ENCODE measurements around the gene INSL4.
A peak's percentile ranks its signal among the peaks of the same experiment; 100 is the strongest.

The INSL4 gene

DNA sequence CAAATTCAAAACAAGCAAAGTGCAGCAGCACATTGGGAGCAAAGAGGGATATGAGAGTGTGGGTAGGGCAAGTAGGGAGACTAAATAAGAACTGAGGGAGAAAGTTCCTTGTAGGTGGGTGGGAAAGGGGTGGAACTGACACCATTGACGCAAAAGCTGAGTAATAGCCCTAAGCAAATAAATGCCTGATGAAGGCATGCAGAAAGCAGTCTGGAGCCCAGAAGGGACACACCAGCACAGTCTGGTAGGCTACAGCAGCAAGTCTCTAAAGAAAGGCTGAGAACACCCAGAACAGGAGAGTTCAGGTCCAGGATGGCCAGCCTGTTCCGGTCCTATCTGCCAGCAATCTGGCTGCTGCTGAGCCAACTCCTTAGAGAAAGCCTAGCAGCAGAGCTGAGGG is at the start of gene INSL4:
TSS of gene INSL4 (plus strand) at position 208 of the 400 bp plus-strand sequence. CDS start at position 313, 105 bp downstream.
- no peak for DNase-seq (ENCODE audit: low read depth)

DNA sequence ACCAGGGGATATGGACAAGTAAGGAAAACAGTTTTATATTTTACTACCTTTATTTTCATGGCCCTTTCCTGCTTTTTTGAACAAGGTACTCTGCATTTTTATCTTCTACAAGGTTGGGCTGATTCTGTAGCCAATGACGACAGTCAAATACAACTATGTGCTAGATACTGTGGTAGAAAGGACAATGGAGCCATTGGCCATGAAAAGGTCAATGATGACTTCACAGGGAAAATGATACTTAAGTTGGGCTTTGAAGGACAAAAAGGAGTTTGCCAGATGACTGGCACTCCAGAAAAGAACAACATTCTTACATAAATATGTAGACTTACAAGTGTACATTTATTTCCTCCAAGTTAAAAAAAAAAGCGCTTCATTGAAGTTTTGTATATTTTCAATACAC is 46.4 kb upstream of the INSL4 start:
- no peak for DNase-seq (ENCODE audit: low read depth)

DNA sequence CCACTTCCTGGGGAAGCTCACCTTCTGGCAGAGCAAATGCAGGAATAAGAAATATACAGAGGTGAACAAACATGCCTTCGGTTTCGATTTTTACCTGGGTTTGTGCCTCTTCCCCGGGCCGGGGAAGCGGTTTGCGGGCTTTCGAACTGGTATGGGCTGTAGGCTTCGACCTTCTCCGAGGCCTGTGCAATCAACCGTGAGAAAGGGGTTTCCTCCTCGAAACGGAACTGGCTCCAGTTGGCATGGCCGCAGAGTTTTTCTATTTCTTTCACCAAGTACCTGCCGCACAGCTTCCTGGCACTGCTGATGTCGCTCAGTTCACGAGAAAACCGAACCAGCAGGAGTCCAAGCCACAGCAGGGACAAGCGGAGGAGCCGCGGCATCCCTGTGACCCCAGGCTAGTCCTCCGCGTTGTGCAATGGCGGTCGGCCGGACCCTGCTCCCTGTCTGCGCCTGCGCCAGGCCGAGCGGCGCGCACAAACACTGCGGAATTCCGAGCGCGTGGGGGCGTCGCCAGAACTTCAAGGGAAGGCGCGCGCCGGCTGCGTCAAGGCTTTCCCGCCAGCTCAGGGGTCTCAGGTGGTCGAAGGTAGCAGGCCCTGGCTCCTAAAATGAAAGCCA is 45.9 kb upstream of the INSL4 start, which contains the start of gene INSL6:
TSS of gene INSL6 (minus strand) at position 420 of the 621 bp plus-strand sequence. CDS start at position 383, 37 bp downstream.
- DNase-seq (ENCODE audit: low read depth) = no peak

DNA sequence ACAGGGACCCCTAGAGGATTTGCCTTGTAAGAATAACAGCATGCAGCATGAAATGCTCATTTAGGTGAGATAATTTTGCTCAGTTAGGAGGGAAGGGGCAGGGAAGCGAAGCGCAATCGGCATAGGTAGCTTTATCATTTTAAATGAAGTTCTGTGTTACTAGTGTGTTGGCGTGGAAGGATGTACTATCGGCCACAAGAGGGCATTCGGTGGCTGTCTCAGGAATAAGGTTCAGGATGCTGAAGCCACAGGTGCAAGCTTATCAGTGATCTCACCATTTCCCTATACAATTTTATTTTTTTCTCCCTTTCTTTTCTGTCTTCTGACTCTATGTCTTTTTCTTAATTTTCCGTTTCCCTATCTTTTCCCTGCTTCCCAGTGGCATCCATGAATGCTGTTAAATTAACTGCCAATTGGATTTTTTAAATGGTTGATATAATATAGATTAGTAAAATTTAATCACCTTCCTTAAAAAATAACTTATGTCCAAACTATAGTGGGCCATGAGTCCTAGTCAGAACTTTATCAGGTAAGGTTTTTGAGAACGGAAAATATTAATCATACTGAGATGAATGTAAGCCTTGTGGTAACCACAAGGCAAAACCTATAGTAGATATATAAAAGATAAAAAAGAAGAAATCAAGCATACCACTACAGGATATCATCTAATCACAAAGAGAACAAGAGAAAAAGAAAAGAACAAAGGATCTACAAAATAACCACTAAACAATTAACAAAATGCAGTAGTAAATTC is 44.6 kb upstream of the INSL4 start:
- DNase-seq (ENCODE audit: low read depth) = peak; percentile 31

DNA sequence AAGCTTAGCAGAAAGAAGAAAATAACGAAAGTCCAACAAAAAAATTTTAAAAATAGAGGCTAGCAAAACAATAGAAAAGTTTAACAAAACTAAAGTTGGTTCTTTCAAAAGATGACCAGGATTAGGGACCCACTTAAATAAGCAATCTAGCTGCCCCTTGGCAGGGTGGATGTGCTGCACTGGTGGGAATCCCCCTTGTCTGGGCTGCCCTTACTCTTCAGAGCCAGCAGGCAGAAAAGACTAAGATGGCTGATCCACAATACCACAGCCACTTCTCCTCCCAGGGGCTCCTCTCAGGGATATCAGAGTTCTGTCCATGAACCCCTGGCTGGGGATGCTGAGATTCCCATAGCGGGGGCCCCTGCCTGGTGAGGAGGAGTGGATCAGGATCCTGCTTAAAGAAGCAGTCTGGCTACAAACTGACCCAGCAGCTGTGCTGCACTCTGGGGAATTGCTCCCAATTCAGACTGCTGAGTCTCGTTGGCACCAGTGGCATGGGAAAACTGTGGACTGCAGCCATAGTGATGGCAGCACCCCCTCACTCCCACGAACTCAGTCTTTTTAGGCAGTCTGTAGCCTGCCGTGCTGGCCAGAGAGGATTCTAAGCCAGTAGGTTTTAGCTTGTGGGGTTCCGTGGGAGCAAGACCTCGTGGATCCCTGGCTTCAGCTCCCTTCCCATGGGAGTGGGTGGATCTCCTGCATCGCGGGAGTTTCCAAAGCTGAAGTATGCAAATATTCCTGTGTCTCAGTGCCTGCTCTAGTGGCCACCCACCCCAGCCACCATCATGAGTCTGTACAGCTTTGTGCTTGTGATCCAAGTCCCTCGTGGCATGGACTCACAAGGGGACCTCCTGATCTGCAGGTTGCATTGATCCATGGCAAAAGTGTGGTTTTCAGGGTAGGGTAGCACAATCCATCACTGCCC is 42.9 kb upstream of the INSL4 start:
- no peak for DNase-seq (ENCODE audit: low read depth)

DNA sequence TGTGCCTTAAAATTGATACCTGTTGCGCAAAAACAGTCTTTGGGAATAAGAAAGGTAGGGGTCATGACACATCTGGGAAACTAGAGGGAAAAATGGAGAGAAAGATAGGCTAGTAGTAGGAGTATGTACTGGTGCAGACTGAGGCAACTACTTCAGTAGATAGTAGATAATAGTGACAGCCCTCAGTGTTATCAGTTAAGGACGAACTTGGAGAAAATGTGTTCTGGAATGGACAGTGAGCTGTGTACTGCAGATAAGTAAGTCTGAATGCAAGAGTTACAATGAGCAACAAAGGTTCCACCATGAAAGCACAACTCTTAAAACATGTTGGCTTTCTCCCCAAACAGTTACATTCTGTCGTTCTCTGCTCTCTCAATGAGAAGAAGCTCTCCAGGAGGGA is 39.2 kb upstream of the INSL4 start:
- DNase-seq (ENCODE audit: low read depth) = no peak

DNA sequence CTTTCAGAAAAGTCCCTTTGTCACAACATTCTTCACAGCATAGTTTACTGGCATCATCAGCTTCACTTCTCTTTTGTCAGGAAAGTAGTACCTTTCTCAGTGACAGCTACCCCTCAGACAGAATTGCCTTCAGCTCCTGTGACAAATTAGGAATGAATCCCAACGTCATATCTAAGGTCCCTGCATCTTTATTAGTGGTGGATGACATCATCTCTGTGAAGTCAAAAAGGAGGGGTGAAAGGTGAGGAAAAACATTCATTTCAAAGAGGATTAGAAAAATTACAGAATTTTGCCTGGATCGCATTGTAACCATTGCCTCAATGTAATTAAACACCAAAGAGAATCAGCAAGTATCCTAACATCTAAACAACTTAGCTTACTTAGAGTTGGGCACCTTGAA is 37.9 kb upstream of the INSL4 start:
- DNase-seq (ENCODE audit: low read depth) = no peak

DNA sequence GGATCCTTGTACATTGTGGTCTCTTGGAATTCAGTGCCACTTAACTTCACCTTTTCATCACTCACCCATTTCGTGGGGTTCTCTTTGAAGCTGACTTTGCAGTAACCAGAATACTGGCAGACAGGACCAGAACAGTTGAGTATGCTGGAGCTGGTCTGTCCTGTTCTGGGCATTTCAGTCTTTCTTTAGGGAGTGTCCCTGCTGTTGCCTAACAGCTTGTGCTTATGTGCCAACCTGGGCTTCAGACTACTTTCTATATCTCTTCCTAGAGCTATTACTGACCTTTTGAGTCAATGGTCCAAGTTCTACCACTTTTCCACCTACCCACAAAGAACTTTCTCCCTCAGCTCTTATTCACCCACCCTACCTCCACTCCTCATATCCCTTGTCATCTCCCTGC is 35.8 kb upstream of the INSL4 start:
- DNase-seq (ENCODE audit: low read depth) = no peak

DNA sequence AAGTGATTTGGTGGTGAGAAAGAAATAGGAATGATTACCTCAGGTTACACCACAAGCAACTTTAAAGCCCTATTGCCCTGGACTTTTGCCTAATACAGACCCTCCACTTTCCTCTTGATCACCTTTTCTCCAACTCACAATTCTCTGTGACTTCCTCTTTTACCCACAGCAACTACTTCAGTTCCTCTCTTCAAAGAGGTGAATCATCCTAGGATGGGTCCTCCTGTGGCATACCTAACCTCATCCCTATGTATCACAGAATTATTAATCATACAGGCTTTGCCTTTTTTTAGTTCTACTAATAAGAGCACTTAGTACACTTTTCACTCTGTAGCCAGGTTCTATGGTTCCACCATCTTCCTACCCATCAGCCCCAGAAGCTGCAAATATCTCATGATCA is 26.1 kb upstream of the INSL4 start:
- no peak for DNase-seq (ENCODE audit: low read depth)

DNA sequence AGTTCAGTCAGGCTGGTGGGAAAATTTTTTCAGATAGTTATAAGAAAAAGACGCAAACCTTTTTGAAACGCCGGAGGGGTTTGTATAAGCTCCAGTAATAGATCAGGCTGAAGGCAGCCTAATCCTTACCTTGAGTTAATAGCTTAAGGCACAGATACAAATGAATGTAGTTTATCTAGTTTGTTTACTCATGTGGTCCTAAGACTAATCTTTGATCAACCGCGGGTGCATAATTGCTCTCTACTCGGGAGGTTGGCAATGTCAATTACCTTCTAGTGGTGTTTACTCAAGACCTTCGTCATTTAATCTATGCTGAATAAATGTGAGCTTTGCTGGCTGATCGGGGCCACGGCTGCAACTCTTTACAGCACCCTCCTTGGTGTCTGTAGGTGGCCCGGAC is 665 bp upstream of the INSL4 start:
- DNase-seq (ENCODE audit: low read depth) = no peak

DNA sequence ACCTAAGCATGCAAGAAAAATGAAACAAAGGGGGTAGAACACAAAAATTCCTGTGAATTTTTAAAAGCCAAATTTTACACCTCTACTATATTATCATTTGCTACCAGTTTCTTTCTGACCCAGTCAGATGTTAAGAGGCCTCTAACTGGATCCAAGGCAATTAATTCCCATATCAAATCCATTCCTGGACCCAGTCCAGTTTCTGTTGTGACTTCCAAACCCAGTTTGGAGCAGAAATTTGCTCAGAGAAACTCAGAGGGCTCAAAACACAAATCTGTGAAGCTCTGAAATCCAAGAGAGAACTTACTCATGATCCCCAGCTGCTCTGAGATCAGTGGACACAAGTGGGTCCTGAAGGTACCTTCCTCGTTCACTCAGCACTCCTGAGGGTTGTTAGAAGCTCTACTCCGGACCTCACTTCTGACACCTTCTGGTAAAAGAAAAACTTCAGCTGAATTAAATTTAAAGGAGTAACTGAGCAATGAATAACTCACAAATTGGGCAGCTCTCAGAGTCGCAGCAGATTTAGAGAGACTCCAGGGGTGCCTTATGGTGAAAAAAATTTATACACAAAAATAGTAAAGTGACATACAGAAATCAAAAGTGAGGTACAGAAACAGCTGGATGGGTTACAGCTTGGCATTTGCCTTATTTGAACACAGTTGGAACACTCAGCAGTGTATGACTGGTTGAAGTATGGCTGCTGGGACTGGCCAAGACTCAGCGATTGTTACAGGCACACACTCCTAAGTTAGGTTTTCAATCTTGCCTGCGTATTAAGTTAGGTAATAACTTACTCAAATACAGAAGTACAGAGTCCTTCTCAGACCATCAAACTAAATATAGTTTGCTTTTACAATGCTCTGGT is 32.4 kb downstream of the INSL4 start:
- no peak for DNase-seq (ENCODE audit: low read depth)

DNA sequence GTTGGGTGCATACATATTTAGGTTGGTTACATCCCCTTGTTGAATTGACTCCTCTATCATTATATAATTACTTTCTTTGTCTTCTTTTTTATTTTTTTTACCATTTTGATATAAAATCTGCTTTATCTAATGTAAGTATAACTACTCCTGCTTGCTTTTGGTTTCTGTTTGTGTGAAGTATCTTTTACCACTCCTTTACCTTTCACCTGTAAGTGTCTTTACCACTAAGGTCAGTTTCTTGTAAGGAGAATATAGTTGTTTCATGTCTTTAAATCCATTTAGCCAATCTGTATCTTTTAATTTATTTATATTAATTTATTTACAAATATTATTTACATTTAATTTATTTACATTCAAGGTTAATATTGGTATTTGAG is 33.0 kb downstream of the INSL4 start:
- no peak for DNase-seq (ENCODE audit: low read depth)

DNA sequence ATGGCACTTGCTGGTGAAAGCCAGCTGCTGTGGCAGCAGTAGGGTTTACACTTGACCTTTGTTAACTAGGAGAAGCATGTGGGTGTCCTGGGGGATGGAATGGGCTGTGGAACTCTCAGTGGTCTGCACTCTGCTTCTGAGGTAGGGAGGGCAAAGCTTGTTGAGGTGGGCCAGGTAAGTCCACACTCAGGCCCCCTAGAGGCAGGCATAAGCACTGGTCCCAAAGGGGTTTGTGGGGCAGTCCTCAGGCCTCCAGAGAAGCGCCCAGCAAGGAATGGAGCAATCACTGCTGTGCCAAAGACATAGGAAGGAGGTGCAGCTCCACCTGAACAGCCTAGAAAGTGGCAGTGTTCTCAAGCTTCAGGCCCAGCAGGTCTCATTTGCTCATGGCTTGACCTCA is 34.7 kb downstream of the INSL4 start:
- no peak for DNase-seq (ENCODE audit: low read depth)

DNA sequence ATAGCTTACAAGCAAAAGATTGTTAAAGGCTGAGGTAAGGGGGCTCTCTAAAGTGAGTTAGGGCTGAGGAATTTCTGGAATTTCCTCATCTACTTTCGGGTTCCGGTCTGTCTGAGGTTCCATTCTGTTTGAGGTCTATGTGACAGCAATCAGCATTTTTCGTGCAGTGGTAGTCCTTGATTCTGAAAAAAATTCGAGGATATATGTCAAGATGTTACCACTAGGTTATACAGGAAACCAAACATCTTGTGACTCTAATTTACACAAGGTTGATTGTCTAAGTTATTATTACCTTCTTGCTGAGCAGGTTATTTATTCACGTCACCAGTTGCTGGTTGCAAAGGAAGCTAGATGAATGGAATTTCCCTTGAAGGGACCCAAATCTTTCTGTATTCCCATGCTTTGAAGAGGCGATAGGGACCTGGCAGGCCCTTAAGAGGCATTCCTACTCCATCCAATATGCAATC is 38.1 kb downstream of the INSL4 start:
- DNase-seq (ENCODE audit: low read depth) = no peak

DNA sequence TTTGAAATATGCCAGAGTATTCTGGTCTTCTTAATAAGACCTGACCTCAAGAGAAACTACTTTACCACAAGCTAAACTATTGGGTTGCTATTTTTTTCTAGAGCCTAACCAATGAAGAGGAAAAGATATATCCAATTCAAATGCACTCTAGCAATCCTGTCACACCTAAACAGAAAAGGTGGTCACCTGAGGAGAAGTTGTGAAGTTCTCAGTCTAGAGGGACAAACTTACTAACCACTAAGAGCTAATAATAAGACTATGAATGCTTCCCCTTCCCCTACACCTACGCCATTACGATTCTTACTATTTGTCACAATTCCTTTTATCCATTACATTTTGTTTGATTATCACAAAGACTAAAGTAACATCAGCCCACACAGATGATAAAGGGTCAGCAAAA is 43.6 kb downstream of the INSL4 start:
- no peak for DNase-seq (ENCODE audit: low read depth)

DNA sequence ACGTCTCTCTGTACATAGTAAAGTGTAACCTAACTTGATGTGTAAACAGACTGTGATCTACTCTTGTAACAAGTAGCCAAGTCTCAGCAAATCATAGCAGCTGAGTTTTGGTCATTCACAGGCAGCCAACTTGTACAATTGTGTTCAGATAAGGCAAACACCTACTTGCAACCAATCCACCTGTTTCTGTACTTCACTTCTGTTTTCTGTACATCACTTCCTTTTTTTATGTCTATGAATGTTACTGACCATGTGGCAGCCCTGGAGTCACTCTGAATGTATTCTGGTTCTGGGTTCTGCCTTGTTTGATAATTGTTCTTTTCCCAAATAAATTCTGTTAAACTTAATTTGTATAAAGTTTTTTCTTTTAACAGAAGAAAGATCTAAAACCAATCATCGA is 47.3 kb downstream of the INSL4 start:
- DNase-seq (ENCODE audit: low read depth) = no peak

All from activated T-helper 9 cell treated with anti-CD3 and anti-CD28 coated beads, Interleukin-2, amount 50 U/mL, for 16 hours (primary cell).